OCI-LY1 (cell line): Measurements from ENCODE around the gene AUH.

ENCODE experiments used
- H2AFZ ChIP-seq: fragments of 200-600 bp; sonication (generic), shearing (Covaris generic); 2 replicates; pipeline ENCODE4 v1.6.0; 2014; ENCODE audit warnings: antibody characterized with exemption, mild to moderate bottlenecking, low read length
- H3F3A ChIP-seq: fragments of 200-600 bp; sonication (generic), shearing (Covaris generic); 2 replicates; pipeline ENCODE4 v1.6.0; 2014; ENCODE audit warnings: mild to moderate bottlenecking, antibody characterized with exemption, low read length, moderate library complexity; ENCODE audit not compliant: insufficient read depth
- H3K27ac ChIP-seq: fragments of 200-600 bp; sonication (generic); 2 replicates; pipeline ENCODE4 v1.5.1; 2014; ENCODE audit warnings: low read length, mixed run types, mild to moderate bottlenecking, low read depth; ENCODE audit not compliant: poor library complexity, severe bottlenecking
- H3K27me3 ChIP-seq: fragments of 200-600 bp; sonication (generic); 2 replicates; pipeline ENCODE4 v1.6.0; 2014; ENCODE audit warnings: antibody characterized with exemption, mild to moderate bottlenecking, low read length, moderate library complexity; ENCODE audit not compliant: insufficient read depth
- H3K36me3 ChIP-seq: fragments of 200-600 bp; sonication (generic); 2 replicates; pipeline ENCODE4 v1.6.1; 2014; ENCODE audit warnings: mild to moderate bottlenecking, antibody characterized with exemption, low read length, moderate library complexity, mixed read lengths; ENCODE audit not compliant: insufficient read depth
- H3K4me1 ChIP-seq: fragments of 200-600 bp; sonication (generic); 2 replicates; pipeline ENCODE4 v1.5.1; 2014; ENCODE audit warnings: mild to moderate bottlenecking, low read length, moderate library complexity; ENCODE audit not compliant: insufficient read depth, severe bottlenecking
- H3K4me2 ChIP-seq: fragments of 200-600 bp; sonication (generic), shearing (Covaris generic); 2 replicates; pipeline ENCODE4 v1.6.1; 2014; ENCODE audit warnings: low read length
- H3K4me3 ChIP-seq: fragments of 200-600 bp; sonication (generic); 2 replicates; pipeline ENCODE4 v1.5.1; 2014; ENCODE audit warnings: low read length, low read depth, mild to moderate bottlenecking, mixed read lengths; ENCODE audit not compliant: poor library complexity, severe bottlenecking
- H3K79me2 ChIP-seq: fragments of 200-600 bp; shearing (Covaris generic); 2 replicates; pipeline ENCODE4 v1.6.1; 2016; ENCODE audit warnings: mixed run types, low read length, mixed read lengths; ENCODE audit not compliant: insufficient read depth
- H3K9ac ChIP-seq: fragments of 200-600 bp; sonication (generic), shearing (Covaris generic); 2 replicates; pipeline ENCODE4 v1.6.1; 2014; ENCODE audit warnings: mild to moderate bottlenecking, low read length, mixed read lengths
- H3K9me2 ChIP-seq: fragments of 200-600 bp; sonication (generic), shearing (Covaris generic); 2 replicates; pipeline ENCODE4 v1.6.1; 2014; ENCODE audit warnings: low read depth, mild to moderate bottlenecking, low read length, mixed read lengths
- H3K9me3 ChIP-seq: fragments of 200-600 bp; shearing (Covaris generic); 2 replicates; pipeline ENCODE4 v1.6.1; 2014; ENCODE audit warnings: low read length, mixed read lengths
- H4K20me1 ChIP-seq: fragments of 200-600 bp; sonication (generic), shearing (Covaris generic); 2 replicates; pipeline ENCODE4 v1.6.0; 2016; ENCODE audit warnings: mild to moderate bottlenecking, low read length; ENCODE audit not compliant: insufficient read depth
- EZH2 ChIP-seq: fragments of 200-600 bp; sonication (generic), shearing (Covaris generic); IDR thresholded peaks from 2 replicates; pipeline ENCODE4 v1.8.0; 2017; ENCODE audit warnings: borderline replicate concordance, mixed run types, mild to moderate bottlenecking, antibody characterized with exemption, low read length, moderate library complexity, mixed read lengths
- TF ChIP-seq, protein P1 (sequence below): fragments of 200-600 bp; sonication (generic), shearing (Covaris generic); IDR thresholded peaks from 2 replicates; pipeline ENCODE4 v1.5.1; 2017; ENCODE audit warnings: mild to moderate bottlenecking, antibody characterized with exemption, low read length, moderate library complexity, mixed read lengths

Gene AUH

DNA sequence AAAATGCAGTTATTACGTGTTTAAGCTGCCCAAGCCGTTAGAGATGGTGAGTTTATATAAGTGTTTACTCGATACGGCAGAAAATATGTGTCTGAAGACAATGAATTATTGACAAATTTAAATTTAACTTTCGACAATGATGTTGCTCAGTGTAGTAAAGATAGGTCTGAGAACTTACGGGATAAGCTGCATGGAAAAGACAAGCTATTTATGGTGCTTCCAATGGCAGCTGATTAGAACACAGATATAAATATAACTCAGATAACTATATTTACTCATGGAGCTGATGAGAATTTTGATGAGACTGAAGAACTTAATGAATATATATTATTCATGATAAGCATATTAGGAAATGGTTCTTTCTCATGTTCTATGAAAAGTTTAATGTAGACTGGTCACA lies 139.3 kb downstream of the AUH start:
- no peaks in the 10 kb centered on the region for H3K9me3 ChIP-seq
- H3K79me2 ChIP-seq, result no peaks in the 10 kb centered on the region
- no peaks in the 10 kb centered on the region for H4K20me1 ChIP-seq
- no peak overlapping the region for H2AFZ ChIP-seq
- H3K9ac ChIP-seq, result no peak overlapping the region
- TF ChIP-seq EZH2, result no peak
- TF ChIP-seq, protein P1, sequence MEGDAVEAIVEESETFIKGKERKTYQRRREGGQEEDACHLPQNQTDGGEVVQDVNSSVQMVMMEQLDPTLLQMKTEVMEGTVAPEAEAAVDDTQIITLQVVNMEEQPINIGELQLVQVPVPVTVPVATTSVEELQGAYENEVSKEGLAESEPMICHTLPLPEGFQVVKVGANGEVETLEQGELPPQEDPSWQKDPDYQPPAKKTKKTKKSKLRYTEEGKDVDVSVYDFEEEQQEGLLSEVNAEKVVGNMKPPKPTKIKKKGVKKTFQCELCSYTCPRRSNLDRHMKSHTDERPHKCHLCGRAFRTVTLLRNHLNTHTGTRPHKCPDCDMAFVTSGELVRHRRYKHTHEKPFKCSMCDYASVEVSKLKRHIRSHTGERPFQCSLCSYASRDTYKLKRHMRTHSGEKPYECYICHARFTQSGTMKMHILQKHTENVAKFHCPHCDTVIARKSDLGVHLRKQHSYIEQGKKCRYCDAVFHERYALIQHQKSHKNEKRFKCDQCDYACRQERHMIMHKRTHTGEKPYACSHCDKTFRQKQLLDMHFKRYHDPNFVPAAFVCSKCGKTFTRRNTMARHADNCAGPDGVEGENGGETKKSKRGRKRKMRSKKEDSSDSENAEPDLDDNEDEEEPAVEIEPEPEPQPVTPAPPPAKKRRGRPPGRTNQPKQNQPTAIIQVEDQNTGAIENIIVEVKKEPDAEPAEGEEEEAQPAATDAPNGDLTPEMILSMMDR, result no peak
- H3K27me3 ChIP-seq, result no peaks in the 10 kb centered on the region
- no peaks in the 10 kb centered on the region for H3K9me2 ChIP-seq
- no peak overlapping the region for H3K27ac ChIP-seq
- H3K4me3 ChIP-seq, result no peak overlapping the region
- no peak overlapping the region for H3K4me2 ChIP-seq
- no peaks in the 10 kb centered on the region for H3K36me3 ChIP-seq
- H3F3A ChIP-seq, result no peaks in the 10 kb centered on the region
- no peaks in the 10 kb centered on the region for H3K4me1 ChIP-seq

DNA sequence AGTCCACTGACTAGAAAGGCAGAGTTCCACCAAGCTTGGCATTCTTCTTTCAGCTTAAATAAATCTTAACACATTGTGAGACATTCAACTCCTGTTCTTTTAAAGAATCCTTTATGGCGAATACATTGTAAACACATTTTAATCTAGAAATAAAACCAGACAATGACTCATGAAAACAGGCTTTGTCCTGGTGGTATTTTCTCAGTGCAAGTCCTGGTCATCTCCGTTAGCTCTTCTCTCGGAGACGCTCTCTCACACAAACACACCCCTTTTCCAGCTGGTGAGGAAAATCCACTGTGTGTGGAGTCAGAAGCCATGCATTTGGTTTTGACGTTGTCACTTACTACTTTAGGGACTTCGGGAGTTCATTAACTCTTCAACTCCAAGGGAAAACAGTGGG lies 140.4 kb downstream of the AUH start:
- no peaks in the 10 kb centered on the region for H3K9me2 ChIP-seq
- no peaks in the 10 kb centered on the region for H3K4me1 ChIP-seq
- H3F3A ChIP-seq, result no peaks in the 10 kb centered on the region
- H3K4me2 ChIP-seq, result no peak overlapping the region
- no peaks in the 10 kb centered on the region for H3K9me3 ChIP-seq
- no peak overlapping the region for H3K4me3 ChIP-seq
- no peaks in the 10 kb centered on the region for H4K20me1 ChIP-seq
- no peak overlapping the region for H3K9ac ChIP-seq
- H3K79me2 ChIP-seq, result no peaks in the 10 kb centered on the region
- no peak overlapping the region for H2AFZ ChIP-seq
- H3K27me3 ChIP-seq, result no peaks in the 10 kb centered on the region
- TF ChIP-seq EZH2, result no peak
- TF ChIP-seq, protein P1, result no peak
- H3K36me3 ChIP-seq, result no peaks in the 10 kb centered on the region
- H3K27ac ChIP-seq, result no peak overlapping the region

- Histone ChIP-seq H3K4me1 (no peaks in the 10 kb centered on the region), H4K20me1 (no peaks in the 10 kb centered on the region), H3K36me3 (no peaks in the 10 kb centered on the region), H3K9me3 (no peaks in the 10 kb centered on the region), H3K4me2 (no peak overlapping the region), H3K9ac (no peak overlapping the region), H2AFZ (no peak overlapping the region), H3K9me2 (no peaks in the 10 kb centered on the region), H3K27me3 (no peaks in the 10 kb centered on the region), H3K79me2 (no peaks in the 10 kb centered on the region), H3K27ac (no peak overlapping the region), H3K4me3 (no peak overlapping the region), H3F3A (no peaks in the 10 kb centered on the region)
- TF ChIP-seq EZH2, result no peak
- TF ChIP-seq, protein P1, result no peak
These were observed 141.1 kb downstream of the AUH start for GRCh38 chr9:91220491-91221135.
